ENCODE measurements around the gene PLEKHA7. TPM values are rescaled to one million over a fixed set of nuclear protein-coding genes. Genes with fewer than 3 reads are reported as not detected.

Gene PLEKHA7
- total RNA-seq, 1 experiment from 2014 or later, result 57.6 TPM

DNA sequence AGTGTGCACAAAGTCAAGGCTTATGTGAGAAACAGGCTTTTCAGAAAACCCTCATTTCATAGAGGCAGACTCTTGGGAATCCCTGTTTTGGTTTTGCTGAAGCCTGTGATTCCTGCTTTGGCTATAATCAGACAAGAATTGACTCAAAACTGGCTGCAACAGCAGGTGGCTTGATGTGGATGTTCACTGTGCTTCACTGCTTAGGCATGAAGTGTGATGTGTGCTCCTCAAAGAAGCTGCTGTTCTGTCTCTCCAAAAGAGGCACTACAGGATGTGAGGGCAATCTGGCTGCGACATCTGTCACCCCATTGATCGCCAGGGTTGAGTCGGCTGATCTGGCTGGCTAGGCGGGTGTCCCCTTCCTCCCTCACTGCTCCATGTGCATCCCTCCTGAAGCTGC, 172.2 kb downstream of the PLEKHA7 start:
- H3K36me3 Mint-ChIP-seq (ENCODE audit: insufficient read depth, unreplicated experiment), result peaks cover 71% of the 10 kb centered on the region
- no peaks in the 10 kb centered on the region for H3K9me3 Mint-ChIP-seq (ENCODE audit: unreplicated experiment)

DNA sequence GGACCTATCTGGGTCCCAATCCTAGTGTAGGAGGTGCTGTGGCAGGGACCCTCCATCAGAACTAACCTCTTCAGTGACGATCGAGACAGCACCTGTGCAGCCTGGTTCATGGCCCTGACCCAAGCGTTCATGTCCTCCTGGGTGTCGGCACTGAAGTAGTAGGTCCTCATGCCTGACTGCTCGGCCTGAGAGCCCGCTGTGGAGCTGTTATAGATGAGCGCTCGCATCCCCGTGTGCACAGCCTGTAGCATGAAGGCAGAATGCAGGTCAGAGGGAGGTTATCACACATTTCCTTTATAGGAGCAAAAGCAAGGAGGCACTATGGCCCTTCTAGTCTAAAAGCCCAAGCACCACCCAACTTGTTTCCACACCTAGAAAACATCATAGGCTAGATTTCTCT, 172.7 kb downstream of the PLEKHA7 start:
- Mint-ChIP-seq H3K4me3 (ENCODE audit: unreplicated experiment) (no peak overlapping the region), H3K27me3 (ENCODE audit: insufficient read depth, unreplicated experiment) (no peaks in the 10 kb centered on the region), H3K9me3 (ENCODE audit: unreplicated experiment) (no peaks in the 10 kb centered on the region), H3K36me3 (ENCODE audit: insufficient read depth, unreplicated experiment) (peaks cover 66% of the 10 kb centered on the region), H3K4me1 (ENCODE audit: low read depth, unreplicated experiment) (no peaks in the 10 kb centered on the region), H3K27ac (ENCODE audit: unreplicated experiment) (no peak overlapping the region)
- Histone ChIP-seq H3K27me3 (replicated peaks; ENCODE audit: control insufficient read depth, insufficient read depth, low read length) (no peaks in the 10 kb centered on the region), H3K4me1 (no peaks in the 10 kb centered on the region), H3K36me3 (ENCODE audit: control insufficient read depth, insufficient read depth, low read length) (no peaks in the 10 kb centered on the region; the same call in none of the 2 replicates), H3K4me3 (ENCODE audit: low read depth, low read length) (no peak overlapping the region), H3K9me3 (no peaks in the 10 kb centered on the region)
- no TSS peak for BruUV-seq (replicated peaks)
- no peak for DNase-seq
- POLR2A ChIA-PET, result no interaction called here
- intact Hi-C loops (cut with micrococcal nuclease; ENCODE audit: unreplicated experiment), result no loop called here
- TF ChIP-seq, protein P1, sequence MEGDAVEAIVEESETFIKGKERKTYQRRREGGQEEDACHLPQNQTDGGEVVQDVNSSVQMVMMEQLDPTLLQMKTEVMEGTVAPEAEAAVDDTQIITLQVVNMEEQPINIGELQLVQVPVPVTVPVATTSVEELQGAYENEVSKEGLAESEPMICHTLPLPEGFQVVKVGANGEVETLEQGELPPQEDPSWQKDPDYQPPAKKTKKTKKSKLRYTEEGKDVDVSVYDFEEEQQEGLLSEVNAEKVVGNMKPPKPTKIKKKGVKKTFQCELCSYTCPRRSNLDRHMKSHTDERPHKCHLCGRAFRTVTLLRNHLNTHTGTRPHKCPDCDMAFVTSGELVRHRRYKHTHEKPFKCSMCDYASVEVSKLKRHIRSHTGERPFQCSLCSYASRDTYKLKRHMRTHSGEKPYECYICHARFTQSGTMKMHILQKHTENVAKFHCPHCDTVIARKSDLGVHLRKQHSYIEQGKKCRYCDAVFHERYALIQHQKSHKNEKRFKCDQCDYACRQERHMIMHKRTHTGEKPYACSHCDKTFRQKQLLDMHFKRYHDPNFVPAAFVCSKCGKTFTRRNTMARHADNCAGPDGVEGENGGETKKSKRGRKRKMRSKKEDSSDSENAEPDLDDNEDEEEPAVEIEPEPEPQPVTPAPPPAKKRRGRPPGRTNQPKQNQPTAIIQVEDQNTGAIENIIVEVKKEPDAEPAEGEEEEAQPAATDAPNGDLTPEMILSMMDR (IDR thresholded peaks at IDR 0.05; ENCODE audit: insufficient read depth in 1 of 2, low read depth in 1 of 2, low read length in 1 of 2, severe bottlenecking in 1 of 2, unreplicated experiment in 1 of 2), result no peak
- CTCF ChIA-PET, result no interaction called here

More for the DNA sequence above, 172.2 kb downstream of the PLEKHA7 start:
- Histone ChIP-seq H3K4me3 (ENCODE audit: low read depth, low read length) (no peak overlapping the region), H3K27me3 (replicated peaks; ENCODE audit: control insufficient read depth, insufficient read depth, low read length) (no peaks in the 10 kb centered on the region), H3K4me1 (no peaks in the 10 kb centered on the region), H3K9me3 (no peaks in the 10 kb centered on the region), H3K36me3 (ENCODE audit: control insufficient read depth, insufficient read depth, low read length) (no peaks in the 10 kb centered on the region; the same call in none of the 2 replicates)
- CTCF ChIA-PET, result no interaction called here
- POLR2A ChIA-PET, result no interaction called here
- DNase-seq, result no peak
- TF ChIP-seq, protein P1 (IDR thresholded peaks at IDR 0.05; ENCODE audit: insufficient read depth in 1 of 2, low read depth in 1 of 2, low read length in 1 of 2, severe bottlenecking in 1 of 2, unreplicated experiment in 1 of 2), result no peak
- Mint-ChIP-seq H3K27me3 (ENCODE audit: insufficient read depth, unreplicated experiment) (no peaks in the 10 kb centered on the region), H3K27ac (ENCODE audit: unreplicated experiment) (no peak overlapping the region), H3K4me3 (ENCODE audit: unreplicated experiment) (no peak overlapping the region), H3K4me1 (ENCODE audit: low read depth, unreplicated experiment) (no peaks in the 10 kb centered on the region)
- BruUV-seq (replicated peaks), result no TSS peak
- intact Hi-C loops (cut with micrococcal nuclease; ENCODE audit: unreplicated experiment), result no loop called here

DNA sequence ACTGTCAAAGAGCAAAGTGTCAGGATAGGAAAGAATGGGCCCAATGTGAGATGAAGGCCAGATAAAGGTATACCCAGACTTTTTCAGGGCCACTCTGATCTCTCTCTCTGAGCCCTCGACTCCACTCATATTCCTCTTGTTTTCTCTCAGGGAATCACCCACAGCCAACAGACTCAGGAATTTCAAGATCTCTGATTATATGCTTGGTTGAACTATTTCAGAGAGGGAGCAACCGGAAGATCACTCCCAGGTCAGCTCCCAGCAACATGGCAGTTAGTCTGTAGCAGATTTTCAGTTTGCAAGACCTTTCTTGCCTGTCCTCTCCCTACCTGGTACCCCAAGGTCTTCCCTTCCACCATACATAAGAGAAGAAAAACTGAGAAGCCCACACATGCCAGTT, 173.3 kb downstream of the PLEKHA7 start:
- TF ChIP-seq, protein P1 (IDR thresholded peaks at IDR 0.05; ENCODE audit: insufficient read depth in 1 of 2, low read depth in 1 of 2, low read length in 1 of 2, severe bottlenecking in 1 of 2, unreplicated experiment in 1 of 2), result no peak
- Mint-ChIP-seq H3K4me3 (ENCODE audit: unreplicated experiment) (no peak overlapping the region), H3K27ac (ENCODE audit: unreplicated experiment) (no peak overlapping the region), H3K9me3 (ENCODE audit: unreplicated experiment) (no peaks in the 10 kb centered on the region), H3K27me3 (ENCODE audit: insufficient read depth, unreplicated experiment) (no peaks in the 10 kb centered on the region), H3K36me3 (ENCODE audit: insufficient read depth, unreplicated experiment) (peaks cover 67% of the 10 kb centered on the region), H3K4me1 (ENCODE audit: low read depth, unreplicated experiment) (no peaks in the 10 kb centered on the region)
- H3K4me1 ChIP-seq, result no peaks in the 10 kb centered on the region
- H3K27me3 ChIP-seq (replicated peaks; ENCODE audit: control insufficient read depth, insufficient read depth, low read length), result no peaks in the 10 kb centered on the region
- no peaks in the 10 kb centered on the region; the same call in none of the 2 replicates for H3K36me3 ChIP-seq (ENCODE audit: control insufficient read depth, insufficient read depth, low read length)
- DNase-seq, result no peak
- intact Hi-C loops (cut with micrococcal nuclease; ENCODE audit: unreplicated experiment), result no loop called here
- ChIA-PET CTCF (no interaction called here), POLR2A (interaction anchor here (0.5 kb wide), 1 partner anchor 47 kb away, joined by 4 read pairs; no protein-coding TSS in a partner anchor)
- H3K4me3 ChIP-seq (ENCODE audit: low read depth, low read length), result no peak overlapping the region
- no TSS peak for BruUV-seq (replicated peaks)
- no peaks in the 10 kb centered on the region for H3K9me3 ChIP-seq

All from Caco-2 (cell line).